Body of pancreas (tissue), 4 donors: ENCODE data around the gene ATXN7L3.

Experiments
- POLR2A ChIP-seq, 3 donors: fragments of 450-650 bp; IDR thresholded peaks; one replicate each; pipeline ENCODE4 v1.6.1; 2016; ENCODE audit warnings: antibody characterized with exemption in 3 of 3, mild to moderate bottlenecking in 2 of 3
- TF ChIP-seq, protein P1 (sequence below), 7 experiments: fragments of 450-650 bp in 4 of 7; fragments of 200-600 bp in 3 of 7; sonication (generic) in 3 of 7; IDR thresholded peaks; one replicate each; pipeline ENCODE4 v1.5.1; 2016 to 2019; ENCODE audit warnings: antibody characterized with exemption in 7 of 7

DNA sequence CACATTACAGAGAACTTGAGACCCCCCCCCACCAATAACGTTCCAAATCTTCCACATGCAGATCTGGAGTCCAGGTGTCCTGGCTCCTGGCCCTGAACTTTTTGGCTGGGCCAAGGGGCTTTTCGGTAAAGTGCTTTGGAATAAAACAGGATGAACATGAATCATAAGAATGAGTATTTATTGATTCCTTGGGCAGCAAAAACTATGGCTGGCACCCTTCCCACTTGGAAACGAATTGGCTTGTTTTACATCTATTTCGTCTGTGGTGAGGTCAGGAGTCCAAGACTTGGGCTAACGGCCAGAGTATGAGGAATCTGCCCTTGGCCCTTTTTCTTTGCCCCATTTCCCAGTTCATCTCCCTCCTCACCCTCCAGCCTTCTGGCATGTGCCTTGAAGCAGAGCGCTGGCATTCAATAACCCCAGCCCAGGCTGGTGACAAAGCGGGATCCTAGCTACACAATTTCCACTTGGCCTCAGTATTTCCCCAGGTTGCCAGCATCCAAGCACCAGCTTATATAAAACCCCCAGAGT, 23.9 kb upstream of the ATXN7L3 start:
- TF ChIP-seq, protein P1, sequence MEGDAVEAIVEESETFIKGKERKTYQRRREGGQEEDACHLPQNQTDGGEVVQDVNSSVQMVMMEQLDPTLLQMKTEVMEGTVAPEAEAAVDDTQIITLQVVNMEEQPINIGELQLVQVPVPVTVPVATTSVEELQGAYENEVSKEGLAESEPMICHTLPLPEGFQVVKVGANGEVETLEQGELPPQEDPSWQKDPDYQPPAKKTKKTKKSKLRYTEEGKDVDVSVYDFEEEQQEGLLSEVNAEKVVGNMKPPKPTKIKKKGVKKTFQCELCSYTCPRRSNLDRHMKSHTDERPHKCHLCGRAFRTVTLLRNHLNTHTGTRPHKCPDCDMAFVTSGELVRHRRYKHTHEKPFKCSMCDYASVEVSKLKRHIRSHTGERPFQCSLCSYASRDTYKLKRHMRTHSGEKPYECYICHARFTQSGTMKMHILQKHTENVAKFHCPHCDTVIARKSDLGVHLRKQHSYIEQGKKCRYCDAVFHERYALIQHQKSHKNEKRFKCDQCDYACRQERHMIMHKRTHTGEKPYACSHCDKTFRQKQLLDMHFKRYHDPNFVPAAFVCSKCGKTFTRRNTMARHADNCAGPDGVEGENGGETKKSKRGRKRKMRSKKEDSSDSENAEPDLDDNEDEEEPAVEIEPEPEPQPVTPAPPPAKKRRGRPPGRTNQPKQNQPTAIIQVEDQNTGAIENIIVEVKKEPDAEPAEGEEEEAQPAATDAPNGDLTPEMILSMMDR (IDR thresholded peaks at IDR 0.05): no peak
- TF ChIP-seq POLR2A (IDR thresholded peaks at IDR 0.05): peak in 1 of 3 donors; percentile 26
